OCI-LY1 (cell line): ENCODE data around the gene MTCL3.

ENCODE experiments used
- H2AFZ ChIP-seq: fragments of 200-600 bp; sonication (generic), shearing (Covaris generic); 2 replicates; pipeline ENCODE4 v1.6.0; 2014; ENCODE audit warnings: antibody characterized with exemption, mild to moderate bottlenecking, low read length
- H3F3A ChIP-seq: fragments of 200-600 bp; sonication (generic), shearing (Covaris generic); 2 replicates; pipeline ENCODE4 v1.6.0; 2014; ENCODE audit warnings: mild to moderate bottlenecking, antibody characterized with exemption, low read length, moderate library complexity; ENCODE audit not compliant: insufficient read depth
- H3K27ac ChIP-seq: fragments of 200-600 bp; sonication (generic); 2 replicates; pipeline ENCODE4 v1.5.1; 2014; ENCODE audit warnings: low read length, mixed run types, mild to moderate bottlenecking, low read depth; ENCODE audit not compliant: poor library complexity, severe bottlenecking
- H3K27me3 ChIP-seq: fragments of 200-600 bp; sonication (generic); 2 replicates; pipeline ENCODE4 v1.6.0; 2014; ENCODE audit warnings: antibody characterized with exemption, mild to moderate bottlenecking, low read length, moderate library complexity; ENCODE audit not compliant: insufficient read depth
- H3K36me3 ChIP-seq: fragments of 200-600 bp; sonication (generic); 2 replicates; pipeline ENCODE4 v1.6.1; 2014; ENCODE audit warnings: mild to moderate bottlenecking, antibody characterized with exemption, low read length, moderate library complexity, mixed read lengths; ENCODE audit not compliant: insufficient read depth
- H3K4me1 ChIP-seq: fragments of 200-600 bp; sonication (generic); 2 replicates; pipeline ENCODE4 v1.5.1; 2014; ENCODE audit warnings: mild to moderate bottlenecking, low read length, moderate library complexity; ENCODE audit not compliant: insufficient read depth, severe bottlenecking
- H3K4me2 ChIP-seq: fragments of 200-600 bp; sonication (generic), shearing (Covaris generic); 2 replicates; pipeline ENCODE4 v1.6.1; 2014; ENCODE audit warnings: low read length
- H3K4me3 ChIP-seq: fragments of 200-600 bp; sonication (generic); 2 replicates; pipeline ENCODE4 v1.5.1; 2014; ENCODE audit warnings: low read length, low read depth, mild to moderate bottlenecking, mixed read lengths; ENCODE audit not compliant: poor library complexity, severe bottlenecking
- H3K79me2 ChIP-seq: fragments of 200-600 bp; shearing (Covaris generic); 2 replicates; pipeline ENCODE4 v1.6.1; 2016; ENCODE audit warnings: mixed run types, low read length, mixed read lengths; ENCODE audit not compliant: insufficient read depth
- H3K9ac ChIP-seq: fragments of 200-600 bp; sonication (generic), shearing (Covaris generic); 2 replicates; pipeline ENCODE4 v1.6.1; 2014; ENCODE audit warnings: mild to moderate bottlenecking, low read length, mixed read lengths
- H3K9me2 ChIP-seq: fragments of 200-600 bp; sonication (generic), shearing (Covaris generic); 2 replicates; pipeline ENCODE4 v1.6.1; 2014; ENCODE audit warnings: low read depth, mild to moderate bottlenecking, low read length, mixed read lengths
- H3K9me3 ChIP-seq: fragments of 200-600 bp; shearing (Covaris generic); 2 replicates; pipeline ENCODE4 v1.6.1; 2014; ENCODE audit warnings: low read length, mixed read lengths
- H4K20me1 ChIP-seq: fragments of 200-600 bp; sonication (generic), shearing (Covaris generic); 2 replicates; pipeline ENCODE4 v1.6.0; 2016; ENCODE audit warnings: mild to moderate bottlenecking, low read length; ENCODE audit not compliant: insufficient read depth
- CTCF ChIP-seq: fragments of 200-600 bp; sonication (generic), shearing (Covaris generic); IDR thresholded peaks from 2 replicates; pipeline ENCODE4 v1.5.1; 2017; ENCODE audit warnings: mild to moderate bottlenecking, antibody characterized with exemption, low read length, moderate library complexity, mixed read lengths
- EZH2 ChIP-seq: fragments of 200-600 bp; sonication (generic), shearing (Covaris generic); IDR thresholded peaks from 2 replicates; pipeline ENCODE4 v1.8.0; 2017; ENCODE audit warnings: borderline replicate concordance, mixed run types, mild to moderate bottlenecking, antibody characterized with exemption, low read length, moderate library complexity, mixed read lengths

Gene MTCL3

GRCh38 chr6:127447780-127448179 is 71.4 kb downstream of the MTCL3 start:
- H3F3A ChIP-seq = no peaks in the 10 kb centered on the region
- H3K9ac ChIP-seq = no peak overlapping the region
- TF ChIP-seq EZH2 (no peak), CTCF (no peak)
- no peak overlapping the region for H3K4me2 ChIP-seq
- no peaks in the 10 kb centered on the region for H3K9me3 ChIP-seq
- no peaks in the 10 kb centered on the region for H3K4me1 ChIP-seq
- no peaks in the 10 kb centered on the region for H4K20me1 ChIP-seq
- H2AFZ ChIP-seq = no peak overlapping the region
- H3K9me2 ChIP-seq = no peaks in the 10 kb centered on the region
- H3K27ac ChIP-seq = no peak overlapping the region
- H3K36me3 ChIP-seq = no peaks in the 10 kb centered on the region
- no peak overlapping the region for H3K4me3 ChIP-seq
- no peaks in the 10 kb centered on the region for H3K27me3 ChIP-seq
- no peaks in the 10 kb centered on the region for H3K79me2 ChIP-seq

DNA sequence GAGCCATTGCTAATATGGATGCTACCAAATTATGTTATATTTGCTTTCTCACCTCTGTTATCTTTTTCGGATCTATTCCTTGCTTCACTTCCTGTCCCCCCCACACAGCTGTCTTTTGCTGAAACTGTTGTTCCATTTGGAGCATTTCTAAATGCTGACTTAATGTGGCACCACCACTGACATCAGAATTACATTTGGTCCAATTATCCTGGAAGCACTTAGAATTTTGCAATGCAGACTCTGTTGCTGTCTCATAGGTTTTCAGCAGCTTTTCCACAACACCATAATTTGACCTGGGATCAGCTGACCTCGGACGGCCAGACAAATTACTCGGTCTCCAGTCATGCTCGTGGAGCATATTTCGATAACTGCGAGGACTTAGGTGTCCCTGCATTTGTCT is 72.8 kb downstream of the MTCL3 start:
- Histone ChIP-seq H3K27me3 (no peaks in the 10 kb centered on the region), H3F3A (no peaks in the 10 kb centered on the region), H3K4me1 (no peaks in the 10 kb centered on the region), H3K9me2 (no peaks in the 10 kb centered on the region), H3K4me3 (no peak overlapping the region), H3K79me2 (no peaks in the 10 kb centered on the region), H3K9ac (no peak overlapping the region), H3K36me3 (no peaks in the 10 kb centered on the region), H3K9me3 (no peaks in the 10 kb centered on the region), H4K20me1 (no peaks in the 10 kb centered on the region), H3K27ac (no peak overlapping the region), H3K4me2 (no peak overlapping the region), H2AFZ (no peak overlapping the region)
- TF ChIP-seq EZH2 (no peak), CTCF (no peak)

- Histone ChIP-seq H3K79me2 (no peaks in the 10 kb centered on the region), H3K4me2 (no peak overlapping the region), H3K27ac (no peak overlapping the region), H3K27me3 (no peaks in the 10 kb centered on the region), H3K9me2 (no peaks in the 10 kb centered on the region), H3K9ac (no peak overlapping the region), H2AFZ (no peak overlapping the region), H3F3A (no peaks in the 10 kb centered on the region), H3K36me3 (no peaks in the 10 kb centered on the region), H3K4me3 (no peak overlapping the region), H4K20me1 (no peaks in the 10 kb centered on the region), H3K4me1 (no peaks in the 10 kb centered on the region), H3K9me3 (no peaks in the 10 kb centered on the region)
- TF ChIP-seq EZH2 (no peak), CTCF (no peak)
Observed at GRCh38 chr6:127441881-127442280, 77.3 kb downstream of the MTCL3 start.
